HepG2 (cell line): ENCODE data around the gene NFYC. TPM values are rescaled to one million over a fixed set of nuclear protein-coding genes. Genes with fewer than 3 reads are reported as not detected.

ENCODE experiments used
- ARID4A ChIP-seq: sonication (generic); formaldehyde crosslinking; IDR thresholded peaks from 2 replicates; pipeline ENCODE4 v1.5.0; 2020; ENCODE audit warnings: mild to moderate bottlenecking, missing genetic modification reagents, borderline replicate concordance
- BRCA1 ChIP-seq: sonication (generic); formaldehyde crosslinking; IDR thresholded peaks from 2 replicates; pipeline ENCODE4 v1.4.0; 2020; ENCODE audit warnings: missing genetic modification reagents
- CEBPG ChIP-seq: IDR thresholded peaks from 2 replicates; pipeline ENCODE4 v1.6.1; 2016
- CHD2 ChIP-seq: IDR thresholded peaks from 2 replicates; pipeline ENCODE4 v1.6.1; 2011; ENCODE audit warnings: low read depth, low read length, improper control_type of control experiment
- DNMT3B ChIP-seq: conservative IDR thresholded peaks from 2 replicates; pipeline ENCODE4 v1.6.1; 2016; ENCODE audit warnings: missing biosample characterization, control low read depth
- FLYWCH1 ChIP-seq: sonication (generic); formaldehyde crosslinking; IDR thresholded peaks from 2 replicates; pipeline ENCODE4 v1.8.1; 2023; ENCODE audit warnings: mild to moderate bottlenecking, missing genetic modification reagents
- FOXA1 ChIP-seq, 2 experiments: fragments of 450-650 bp in 1 of 2; sonication (generic) in 1 of 2; formaldehyde crosslinking in 1 of 2; IDR thresholded peaks; 2 replicates each; pipeline versions ENCODE4 v1.4.0 to v1.6.1; 2016 to 2020; ENCODE audit warnings: missing genetic modification reagents in 1 of 2
- GATAD2A ChIP-seq: IDR thresholded peaks from 2 replicates; pipeline ENCODE4 v1.6.1; 2016
- PLRG1 ChIP-seq: fragments of 450-650 bp; conservative IDR thresholded peaks from 2 replicates; pipeline ENCODE4 v1.6.1; 2016
- REPIN1 ChIP-seq: sonication (generic); formaldehyde crosslinking; IDR thresholded peaks from 2 replicates; pipeline ENCODE4 v1.8.0; 2022; ENCODE audit warnings: missing genetic modification reagents, low read depth, mild to moderate bottlenecking, borderline replicate concordance
- RFX5 ChIP-seq: IDR thresholded peaks from 2 replicates; pipeline ENCODE4 v1.6.1; 2011; ENCODE audit warnings: low read depth, low read length, improper control_type of control experiment
- RXRA ChIP-seq: sonication (generic); formaldehyde crosslinking; IDR thresholded peaks from 2 replicates; pipeline ENCODE4 v1.5.1; 2020; ENCODE audit warnings: missing genetic modification reagents
- SMYD3 ChIP-seq: sonication (generic); formaldehyde crosslinking; IDR thresholded peaks from 2 replicates; pipeline ENCODE4 v1.8.1; 2023; ENCODE audit warnings: mild to moderate bottlenecking, missing genetic modification reagents
- STAG1 ChIP-seq: sonication (generic); formaldehyde crosslinking; IDR thresholded peaks from 2 replicates; pipeline ENCODE4 v1.4.0; 2020; ENCODE audit warnings: missing genetic modification reagents
- UBTF ChIP-seq: sonication (generic); formaldehyde crosslinking; IDR thresholded peaks from 2 replicates; pipeline ENCODE4 v1.4.0; 2020; ENCODE audit warnings: mild to moderate bottlenecking, missing genetic modification reagents
- ZBTB42 ChIP-seq: sonication (generic); formaldehyde crosslinking; IDR thresholded peaks from 2 replicates; pipeline ENCODE4 v1.5.0; 2020; ENCODE audit warnings: mild to moderate bottlenecking, missing genetic modification reagents
- ZNF350 ChIP-seq: sonication (generic); formaldehyde crosslinking; IDR thresholded peaks from 2 replicates; pipeline ENCODE4 v1.4.0; 2020; ENCODE audit warnings: mild to moderate bottlenecking, low read depth, missing genetic modification reagents, borderline replicate concordance
- ZNF552 ChIP-seq: sonication (generic); formaldehyde crosslinking; IDR thresholded peaks from 2 replicates; pipeline ENCODE4 v1.9.0; 2022; ENCODE audit warnings: missing genetic modification reagents, mild to moderate bottlenecking, borderline replicate concordance
- ZNF570 ChIP-seq: sonication (generic); formaldehyde crosslinking; IDR thresholded peaks from 2 replicates; pipeline ENCODE4 v1.4.0; 2020; ENCODE audit warnings: mild to moderate bottlenecking, missing genetic modification reagents, borderline replicate concordance
- ZNF605 ChIP-seq: sonication (generic); formaldehyde crosslinking; IDR thresholded peaks from 2 replicates; pipeline ENCODE4 v1.8.0; 2022; ENCODE audit warnings: mild to moderate bottlenecking, missing genetic modification reagents
- ZNF616 ChIP-seq: sonication (generic); formaldehyde crosslinking; IDR thresholded peaks from 2 replicates; pipeline ENCODE4 v1.5.0; 2020; ENCODE audit warnings: low read depth, mild to moderate bottlenecking, missing genetic modification reagents
- polyA plus RNA-seq, 8 experiments: library from polyadenylated mRNA; depleted of rRNA in 3 of 8; stranded (reverse) in 7 of 8; unstranded in 1 of 8; fragments of >200 nt; fragmentation: Illumina TruSeq in 4 of 8; extraction: Trizol in 4 of 8; gene quantifications; 2 replicates each; pipeline versions ENCODE4 v1.2.1 to v1.2.3, GENCODE V29; 2011 to 2016; ENCODE audit warnings: low read depth in 4 of 8, missing spikeins in 1 of 8, mixed read lengths in 1 of 8; ENCODE audit not compliant: insufficient read depth in 1 of 8
- total RNA-seq, 5 experiments: library from RNA; depleted of rRNA; stranded (reverse); fragments of >200 nt; fragmentation: Illumina TruSeq; extraction: Trizol; gene quantifications; 2 replicates each; pipeline ENCODE4 v1.2.3, GENCODE V29; 2016; ENCODE audit warnings: low read depth in 1 of 5
- TF ChIP-seq, protein P1 (sequence below): sonication (generic); formaldehyde crosslinking; IDR thresholded peaks from 2 replicates; pipeline ENCODE4 v1.9.0; 2021; ENCODE audit warnings: missing genetic modification reagents, borderline replicate concordance

Gene NFYC
- total and polyA plus RNA-seq, 2 of the 13 experiments (the other 11 are each of a cell fraction or from before 2014, with no cell fraction given) = 33.9 to 73.7 TPM

- TF ChIP-seq ARID4A (peak; percentile 33; the same call in 1 of the 2 replicates), STAG1 (no peak), ZNF350 (CRISPR knock-in tag) (peak; percentile 47; the same call in 1 of the 2 replicates), FLYWCH1 (no peak), REPIN1 (CRISPR knock-in tag) (0 out of 2 replicates have a peak, but pooled peaks have one; percentile 15), CHD2 (no peak), RXRA (CRISPR knock-in tag) (peak; percentile 46; the same call in 1 of the 2 replicates), ZNF552 (CRISPR knock-in tag) (no peak), ZBTB42 (CRISPR knock-in tag) (0 out of 2 replicates have a peak, but pooled peaks have one; percentile 38), PLRG1 (no peak), ZNF605 (0 out of 2 replicates have a peak, but pooled peaks have one; percentile 26), UBTF (CRISPR knock-in tag) (no peak), RFX5 (peak; percentile 79; the same call in 1 of the 2 replicates), BRCA1 (CRISPR knock-in tag) (no peak), CEBPG (CRISPR knock-in tag) (0 out of 2 replicates have a peak, but pooled peaks have one; percentile 24), GATAD2A (CRISPR knock-in tag) (peak; percentile 14; the same call in 1 of the 2 replicates), ZNF570 (CRISPR knock-in tag) (no peak), DNMT3B (CRISPR knock-in tag) (no peak), FOXA1 (IDR thresholded peaks at IDR 0.05) (no peak), FOXA1 (CRISPR knock-in tag; IDR thresholded peaks at IDR 0.05) (peak; percentile 77), ZNF616 (CRISPR knock-in tag) (no peak), SMYD3 (CRISPR knock-in tag) (no peak)
- TF ChIP-seq, protein P1, sequence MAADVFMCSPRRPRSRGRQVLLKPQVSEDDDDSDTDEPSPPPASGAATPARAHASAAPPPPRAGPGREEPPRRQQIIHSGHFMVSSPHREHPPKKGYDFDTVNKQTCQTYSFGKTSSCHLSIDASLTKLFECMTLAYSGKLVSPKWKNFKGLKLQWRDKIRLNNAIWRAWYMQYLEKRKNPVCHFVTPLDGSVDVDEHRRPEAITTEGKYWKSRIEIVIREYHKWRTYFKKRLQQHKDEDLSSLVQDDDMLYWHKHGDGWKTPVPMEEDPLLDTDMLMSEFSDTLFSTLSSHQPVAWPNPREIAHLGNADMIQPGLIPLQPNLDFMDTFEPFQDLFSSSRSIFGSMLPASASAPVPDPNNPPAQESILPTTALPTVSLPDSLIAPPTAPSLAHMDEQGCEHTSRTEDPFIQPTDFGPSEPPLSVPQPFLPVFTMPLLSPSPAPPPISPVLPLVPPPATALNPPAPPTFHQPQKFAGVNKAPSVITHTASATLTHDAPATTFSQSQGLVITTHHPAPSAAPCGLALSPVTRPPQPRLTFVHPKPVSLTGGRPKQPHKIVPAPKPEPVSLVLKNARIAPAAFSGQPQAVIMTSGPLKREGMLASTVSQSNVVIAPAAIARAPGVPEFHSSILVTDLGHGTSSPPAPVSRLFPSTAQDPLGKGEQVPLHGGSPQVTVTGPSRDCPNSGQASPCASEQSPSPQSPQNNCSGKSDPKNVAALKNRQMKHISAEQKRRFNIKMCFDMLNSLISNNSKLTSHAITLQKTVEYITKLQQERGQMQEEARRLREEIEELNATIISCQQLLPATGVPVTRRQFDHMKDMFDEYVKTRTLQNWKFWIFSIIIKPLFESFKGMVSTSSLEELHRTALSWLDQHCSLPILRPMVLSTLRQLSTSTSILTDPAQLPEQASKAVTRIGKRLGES (CRISPR knock-in tag) = no peak
Observed at GRCh38 chr1:40709100-40709801, 17.7 kb downstream of the NFYC start (continued).
